Spleen (tissue), 7 donors: ENCODE data around the gene STX8.

Experiments
- POLR2A ChIP-seq, 3 donors: fragments of 450-650 bp; IDR thresholded peaks; one replicate each; pipeline ENCODE4 v1.5.1; 2017; ENCODE audit warnings: antibody characterized with exemption in 3 of 3, mild to moderate bottlenecking in 1 of 3
- POLR2AphosphoS5 ChIP-seq, 3 donors: sonication (generic); formaldehyde crosslinking; IDR thresholded peaks; one replicate each; pipeline ENCODE4 v1.5.1; 2017; ENCODE audit warnings: antibody characterized with exemption in 3 of 3
- TF ChIP-seq, protein P1 (sequence below), 11 experiments: fragments of 200-600 bp in 7 of 11; fragments of 450-650 bp in 4 of 11; sonication (generic) in 4 of 11; IDR thresholded peaks in 8 of 11; conservative IDR thresholded peaks in 3 of 11; 1 replicate in 7 of 11; 2 replicates in 4 of 11; pipeline versions ENCODE4 v1.4.0 to v1.8.0; 2016 to 2021; ENCODE audit warnings: antibody characterized with exemption in 11 of 11, inconsistent platforms in 4 of 11, mild to moderate bottlenecking in 1 of 11
- donor health status: DM: no; HTN: no; CAD: no; lungs with moderate emphysema.
- donor health status: DM: no; HTN: no; CAD: no.
- donor health status: DM: no; HTN: no; CAD: no.

GRCh38 chr17:9371019-9371418, 204.6 kb downstream of the STX8 start:
- TF ChIP-seq, protein P1, sequence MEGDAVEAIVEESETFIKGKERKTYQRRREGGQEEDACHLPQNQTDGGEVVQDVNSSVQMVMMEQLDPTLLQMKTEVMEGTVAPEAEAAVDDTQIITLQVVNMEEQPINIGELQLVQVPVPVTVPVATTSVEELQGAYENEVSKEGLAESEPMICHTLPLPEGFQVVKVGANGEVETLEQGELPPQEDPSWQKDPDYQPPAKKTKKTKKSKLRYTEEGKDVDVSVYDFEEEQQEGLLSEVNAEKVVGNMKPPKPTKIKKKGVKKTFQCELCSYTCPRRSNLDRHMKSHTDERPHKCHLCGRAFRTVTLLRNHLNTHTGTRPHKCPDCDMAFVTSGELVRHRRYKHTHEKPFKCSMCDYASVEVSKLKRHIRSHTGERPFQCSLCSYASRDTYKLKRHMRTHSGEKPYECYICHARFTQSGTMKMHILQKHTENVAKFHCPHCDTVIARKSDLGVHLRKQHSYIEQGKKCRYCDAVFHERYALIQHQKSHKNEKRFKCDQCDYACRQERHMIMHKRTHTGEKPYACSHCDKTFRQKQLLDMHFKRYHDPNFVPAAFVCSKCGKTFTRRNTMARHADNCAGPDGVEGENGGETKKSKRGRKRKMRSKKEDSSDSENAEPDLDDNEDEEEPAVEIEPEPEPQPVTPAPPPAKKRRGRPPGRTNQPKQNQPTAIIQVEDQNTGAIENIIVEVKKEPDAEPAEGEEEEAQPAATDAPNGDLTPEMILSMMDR (IDR thresholded peaks at IDR 0.05 in 8 of 11, conservative IDR thresholded peaks at IDR 0.05 in 3 of 11): no peak
- TF ChIP-seq POLR2A (IDR thresholded peaks at IDR 0.05) (no peak), POLR2AphosphoS5 (IDR thresholded peaks at IDR 0.05) (no peak)
